Measurements from ENCODE around the gene PLK5.

GRCh38 chr19:1507192-1507660 is 16.7 kb upstream of the PLK5 start:
- TF ChIP-seq EZH2 (IDR thresholded peaks at IDR 0.05; ENCODE audit: insufficient read depth, low read length): no peak
- TF ChIP-seq CTCF (IDR thresholded peaks at IDR 0.05; ENCODE audit: insufficient read depth, low read depth, low read length): no peak

Data from astrocyte (in vitro differentiated cells and primary cell).